Kidney tubule cell (primary cell): ENCODE data around the gene BRSK2.
"Not testable (repeated sequence)": the region's sequence is repeated elsewhere in the genome, so short reads cannot be mapped to it uniquely, and the experiment has no call there.

Experiments used
- DNase-seq: peaks from one replicate; pipeline ENCODE4 v3.0.0-alpha.2; 2018; ENCODE audit warnings: low spot score

Gene BRSK2

DNA sequence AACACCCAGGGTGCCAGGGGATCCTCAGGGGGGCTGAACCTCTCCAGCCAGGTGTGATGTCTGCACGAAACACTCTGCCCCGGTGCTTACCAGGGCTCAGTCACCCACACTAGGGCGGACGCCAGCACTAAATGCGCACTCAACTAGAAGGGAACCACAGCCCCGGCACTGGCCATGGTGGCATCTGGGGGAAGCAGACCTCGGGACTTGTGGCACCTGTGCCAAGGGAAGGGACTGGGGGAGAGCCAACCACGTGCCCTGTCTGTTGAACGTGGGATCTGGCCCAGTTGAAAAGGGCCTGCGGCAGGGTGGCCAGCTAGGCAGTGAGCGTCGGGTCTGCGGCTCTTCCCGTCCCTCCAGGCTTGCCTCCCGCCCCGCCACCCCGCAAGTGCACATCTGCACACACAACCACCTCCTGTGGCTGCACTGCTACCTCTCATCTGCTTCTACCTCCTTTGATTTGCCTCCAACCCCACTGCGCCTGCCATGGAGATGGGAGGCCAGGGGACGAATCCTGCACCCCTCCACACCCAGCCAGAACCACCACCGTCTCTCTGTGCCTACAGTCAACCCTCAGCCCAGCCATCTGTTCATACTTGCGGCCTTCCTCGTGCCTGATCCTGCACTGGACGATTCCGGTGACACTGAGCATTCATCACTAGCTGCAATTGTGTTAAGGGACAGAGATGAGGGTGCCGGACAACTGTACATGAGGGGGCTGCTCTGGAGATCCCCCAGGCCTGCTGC, 111.9 kb downstream of the BRSK2 start:
- DNase-seq: no peak

- DNase-seq: no peak
These were observed 112.6 kb downstream of the BRSK2 start for GRCh38 chr11:1502168-1502953.

DNA sequence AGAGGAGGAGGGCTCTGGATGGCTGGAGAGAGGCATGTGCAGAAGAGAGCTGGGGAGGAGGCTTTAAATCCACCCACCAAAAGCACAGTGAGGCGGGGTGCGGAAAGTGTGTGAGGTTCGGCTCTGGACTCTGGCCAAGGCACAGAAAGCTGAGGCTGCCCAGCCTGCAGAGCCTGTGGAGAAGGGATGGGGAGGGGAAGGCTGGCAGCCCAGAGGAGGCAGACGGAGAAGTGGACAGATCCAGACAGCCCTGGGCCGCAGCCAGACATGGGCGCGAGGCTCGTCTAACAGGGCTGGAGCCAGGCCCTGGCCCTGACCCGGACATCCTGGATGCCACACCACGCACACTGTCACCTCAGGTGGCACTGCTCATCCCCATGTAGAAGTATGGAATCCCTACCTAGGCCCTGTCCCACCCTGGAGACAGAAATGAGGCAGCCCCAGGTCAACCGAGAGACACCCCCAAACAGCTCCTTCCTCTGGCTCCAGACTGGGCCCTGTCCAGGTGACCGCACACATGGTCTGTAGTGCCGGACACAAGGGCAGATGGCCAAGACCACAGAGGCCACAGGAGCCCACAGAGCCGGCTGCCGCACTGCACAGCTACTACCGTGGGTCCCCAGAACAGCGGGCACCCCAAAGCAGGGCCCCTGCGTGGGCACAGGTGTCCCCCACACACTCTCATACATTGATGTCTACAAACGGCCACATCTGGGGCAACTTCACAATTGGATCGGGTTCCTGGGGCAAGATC, 113.4 kb downstream of the BRSK2 start:
- no peak for DNase-seq

DNA sequence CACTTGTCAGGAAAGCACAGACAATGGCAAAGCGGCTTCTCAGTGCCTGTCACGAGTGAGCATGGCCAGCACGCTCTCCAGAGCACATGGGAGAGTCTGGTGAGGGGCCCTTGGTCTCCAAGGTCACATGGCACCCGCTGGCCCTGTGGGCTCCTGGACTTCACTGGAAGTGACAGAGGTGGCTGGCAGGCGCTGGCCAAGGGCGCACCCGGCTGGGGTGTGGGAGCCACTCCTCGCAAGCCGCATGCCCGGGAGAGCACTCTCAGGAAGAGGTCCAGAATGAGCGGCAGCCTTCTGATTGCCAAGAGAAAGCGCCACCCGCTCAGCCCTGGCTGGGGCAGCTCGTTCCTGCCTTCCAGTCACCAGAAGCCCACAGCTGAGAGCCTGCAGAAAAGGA, 114.0 kb downstream of the BRSK2 start:
- no peak for DNase-seq

GRCh38 chr11:1504138-1504537, 114.4 kb downstream of the BRSK2 start:
- no peak for DNase-seq

GRCh38 chr11:1504581-1505290, 115.0 kb downstream of the BRSK2 start:
- DNase-seq: no peak

DNA sequence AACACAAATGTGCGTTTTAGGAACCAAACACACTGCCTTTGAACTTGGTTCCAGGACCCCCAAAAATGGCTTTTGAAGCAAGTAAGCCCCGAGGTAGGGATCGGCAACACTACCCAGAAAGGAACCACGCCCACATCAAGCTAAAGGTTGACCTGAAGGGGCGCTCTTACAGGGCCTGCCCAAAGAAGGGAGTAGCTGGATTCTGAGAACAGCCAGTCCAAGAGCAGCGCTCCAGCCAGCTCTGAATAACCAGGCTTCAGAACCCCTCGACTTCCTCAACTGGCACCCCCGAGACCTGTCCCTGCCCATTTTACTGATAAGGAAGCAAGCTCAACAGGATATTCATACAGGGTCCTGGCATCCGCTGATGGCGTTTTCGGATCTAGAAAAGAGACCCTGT, 115.7 kb downstream of the BRSK2 start:
- no peak for DNase-seq

GRCh38 chr11:1506981-1507380, 117.2 kb downstream of the BRSK2 start:
- no peak for DNase-seq

- no peak for DNase-seq
These were observed 117.8 kb downstream of the BRSK2 start for GRCh38 chr11:1507381-1508140.

GRCh38 chr11:1508491-1508891, 118.8 kb downstream of the BRSK2 start:
- no peak for DNase-seq

- DNase-seq: no peak
These were observed 119.3 kb downstream of the BRSK2 start for GRCh38 chr11:1508986-1509385.

DNA sequence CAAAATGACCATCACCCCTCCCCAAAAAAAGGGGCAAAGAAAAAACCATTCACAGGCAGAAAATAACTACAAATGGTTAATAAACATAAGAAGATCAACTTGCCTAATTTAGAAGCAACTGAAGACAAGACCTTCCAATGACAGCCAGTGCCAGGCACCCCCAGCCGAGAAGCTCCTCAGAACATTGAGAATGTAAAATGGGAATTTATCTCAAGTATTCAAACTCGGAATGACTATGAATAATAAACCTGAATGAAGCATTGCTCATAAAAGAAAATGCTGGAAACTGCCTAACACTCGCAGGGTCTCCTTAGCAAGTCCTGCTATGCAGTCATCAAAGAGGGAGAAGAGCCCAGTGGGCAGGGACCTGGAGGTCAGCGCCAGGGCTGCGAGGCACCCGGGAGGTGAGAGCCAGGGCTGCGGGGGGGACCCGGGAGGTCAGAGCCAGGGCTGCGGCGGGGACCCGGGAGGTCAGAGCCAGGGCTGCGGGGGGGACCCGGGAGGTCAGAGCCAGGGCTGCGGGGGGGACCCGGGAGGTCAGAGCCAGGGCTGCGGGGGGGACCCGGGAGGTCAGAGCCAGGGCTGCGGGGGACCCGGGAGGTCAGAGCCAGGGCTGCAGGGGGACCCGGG, 120.0 kb downstream of the BRSK2 start:
- no peak for DNase-seq

DNA sequence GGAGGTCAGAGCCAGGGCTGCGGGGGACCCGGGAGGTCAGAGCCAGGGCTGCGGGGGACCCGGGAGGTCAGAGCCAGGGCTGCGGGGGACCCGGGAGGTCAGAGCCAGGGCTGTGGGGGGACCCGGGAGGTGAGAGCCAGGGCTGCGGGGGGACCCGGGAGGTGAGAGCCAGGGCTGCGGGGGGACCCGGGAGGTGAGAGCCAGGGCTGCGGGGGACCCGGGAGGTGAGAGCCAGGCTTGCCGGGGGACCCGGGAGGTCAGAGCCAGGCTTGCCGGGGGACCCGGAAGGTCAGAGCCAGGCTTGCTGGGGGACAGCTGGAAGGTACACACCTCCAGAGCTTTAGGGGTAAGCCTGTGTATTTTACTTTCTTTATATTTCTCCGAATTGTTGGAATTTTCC, 120.6 kb downstream of the BRSK2 start:
- DNase-seq: not testable (repeated sequence)

GRCh38 chr11:1510928-1511327, 121.2 kb downstream of the BRSK2 start:
- DNase-seq: no peak

DNA sequence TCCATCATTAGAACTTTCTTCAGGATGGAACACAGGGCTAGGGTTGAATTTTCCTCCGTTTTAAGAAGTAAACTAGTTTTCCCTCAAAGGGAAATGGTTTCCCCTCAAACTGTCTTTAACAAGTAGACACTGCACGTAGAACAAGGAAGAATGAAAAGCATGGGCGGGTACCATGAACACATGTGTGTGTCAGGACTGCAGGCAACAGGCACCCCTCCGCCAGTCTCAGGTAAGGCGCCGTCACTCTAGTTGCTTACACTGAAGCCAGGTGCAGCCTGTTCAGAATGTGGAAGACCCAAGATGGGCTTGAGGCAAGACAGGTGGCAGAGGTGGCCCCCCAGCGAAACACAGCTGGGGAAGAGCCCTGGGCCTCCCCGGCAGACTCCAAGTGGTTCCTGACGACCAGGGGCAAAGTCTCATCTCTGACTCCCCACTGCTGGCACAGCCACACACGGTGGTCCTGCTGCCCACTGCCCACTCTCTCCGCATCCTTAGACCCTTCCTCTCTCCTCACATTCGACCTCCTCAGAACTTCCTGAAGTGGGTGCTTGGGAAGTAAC, 122.3 kb downstream of the BRSK2 start:
- no peak for DNase-seq
